H9 (cell line): ENCODE data around the gene FAM222B. TPM values are rescaled to one million over a fixed set of nuclear protein-coding genes. Genes with fewer than 3 reads are reported as not detected.
A peak's percentile ranks its signal among the peaks of the same experiment; 100 is the strongest.

Experiments used
- DNase-seq: peaks from one replicate; pipeline ENCODE4 v3.0.0-alpha.2; 2017
- H2AFZ ChIP-seq: one replicate; pipeline ENCODE4 v1.6.1; 2013; ENCODE audit warnings: mild to moderate bottlenecking, low read length, control low read depth, moderate library complexity
- H2AK5ac ChIP-seq: 2 replicates; pipeline ENCODE4 v1.6.1; 2013; ENCODE audit warnings: low read length, control low read depth, mixed read lengths; ENCODE audit not compliant: insufficient read length
- H2BK120ac ChIP-seq: one replicate; pipeline ENCODE4 v1.6.1; 2013; ENCODE audit warnings: low read depth, mild to moderate bottlenecking, low read length, control low read depth, inconsistent platforms; ENCODE audit not compliant: poor library complexity, severe bottlenecking
- H2BK12ac ChIP-seq: 2 replicates; pipeline ENCODE4 v1.6.1; 2013; ENCODE audit warnings: low read length, control low read depth, mixed read lengths, low read depth; ENCODE audit not compliant: insufficient read length
- H2BK15ac ChIP-seq: 2 replicates; pipeline ENCODE4 v1.6.1; 2013; ENCODE audit warnings: low read depth, low read length, control low read depth
- H2BK20ac ChIP-seq: one replicate; pipeline ENCODE4 v1.6.1; 2013; ENCODE audit warnings: low read depth, mild to moderate bottlenecking, low read length, control low read depth, inconsistent platforms; ENCODE audit not compliant: poor library complexity, severe bottlenecking
- H2BK5ac ChIP-seq: 2 replicates; pipeline ENCODE4 v1.6.1; 2013; ENCODE audit warnings: low read length, control low read depth, mixed read lengths; ENCODE audit not compliant: insufficient read length
- H3K14ac ChIP-seq: 2 replicates; pipeline ENCODE4 v1.6.1; 2013; ENCODE audit warnings: low read length, control low read depth; ENCODE audit not compliant: insufficient read depth
- H3K18ac ChIP-seq: 2 replicates; pipeline ENCODE4 v1.6.1; 2013; ENCODE audit warnings: low read depth, mild to moderate bottlenecking, mixed read lengths, low read length, control low read depth; ENCODE audit not compliant: insufficient read length
- H3K23ac ChIP-seq: 2 replicates; pipeline ENCODE4 v1.6.1; 2013; ENCODE audit warnings: low read length, control low read depth, mixed read lengths, low read depth; ENCODE audit not compliant: insufficient read length
- H3K23me2 ChIP-seq: 2 replicates; pipeline ENCODE4 v1.6.1; 2013; ENCODE audit warnings: low read depth, mild to moderate bottlenecking, mixed read lengths, low read length, control low read depth; ENCODE audit not compliant: insufficient read length, poor library complexity, severe bottlenecking
- H3K27ac ChIP-seq: 2 replicates; pipeline ENCODE4 v1.5.1; 2013; ENCODE audit warnings: low read length, control low read depth, mixed read lengths, low read depth; ENCODE audit not compliant: insufficient read length
- H3K27me3 ChIP-seq: 2 replicates; pipeline ENCODE4 v1.6.1; 2013; ENCODE audit warnings: low read length, control low read depth, inconsistent platforms; ENCODE audit not compliant: insufficient read depth
- H3K4ac ChIP-seq: 2 replicates; pipeline ENCODE4 v1.6.1; 2013; ENCODE audit warnings: low read depth, mild to moderate bottlenecking, control low read depth, inconsistent platforms, low read length, moderate library complexity
- H3K4me1 ChIP-seq: 2 replicates; pipeline ENCODE4 v1.6.1; 2013; ENCODE audit warnings: low read length, control low read depth, inconsistent platforms; ENCODE audit not compliant: insufficient read depth
- H3K4me2 ChIP-seq: 2 replicates; pipeline ENCODE4 v1.6.1; 2013; ENCODE audit warnings: low read length, control low read depth, mixed read lengths; ENCODE audit not compliant: insufficient read length, insufficient read depth
- H3K56ac ChIP-seq: 2 replicates; pipeline ENCODE4 v1.6.1; 2013; ENCODE audit warnings: low read depth, mild to moderate bottlenecking, mixed read lengths, low read length, control low read depth; ENCODE audit not compliant: insufficient read length
- H3K79me1 ChIP-seq: 2 replicates; pipeline ENCODE4 v1.6.1; 2013; ENCODE audit warnings: low read depth, mild to moderate bottlenecking, moderate library complexity, low read length, control low read depth, inconsistent platforms; ENCODE audit not compliant: insufficient read depth, poor library complexity, severe bottlenecking
- H3K79me2 ChIP-seq: 2 replicates; pipeline ENCODE4 v1.6.1; 2013; ENCODE audit warnings: low read length, control low read depth, inconsistent platforms; ENCODE audit not compliant: insufficient read depth
- H3K9ac ChIP-seq: 2 replicates; pipeline ENCODE4 v1.6.1; 2013; ENCODE audit warnings: low read length, control low read depth, mixed read lengths; ENCODE audit not compliant: insufficient read length; ENCODE audit errors: extremely low read depth
- H3K9me3 ChIP-seq: one replicate; pipeline ENCODE4 v1.6.1; 2013; ENCODE audit warnings: low read depth, low read length, inconsistent platforms; ENCODE audit not compliant: control insufficient read depth
- H3T11ph ChIP-seq: one replicate; pipeline ENCODE4 v1.6.1; 2013; ENCODE audit warnings: mild to moderate bottlenecking, low read length, control low read depth, inconsistent platforms
- H4K20me1 ChIP-seq: one replicate; pipeline ENCODE4 v1.6.1; 2013; ENCODE audit not compliant: control insufficient read depth, insufficient read length, insufficient read depth
- H4K5ac ChIP-seq: 2 replicates; pipeline ENCODE4 v1.6.1; 2013; ENCODE audit warnings: low read depth, mild to moderate bottlenecking, mixed read lengths, low read length, control low read depth; ENCODE audit not compliant: insufficient read length
- H4K8ac ChIP-seq: replicated peaks from 2 replicates; pipeline ENCODE4 v1.6.1; 2013; ENCODE audit warnings: low read length, control low read depth, mixed read lengths, low read depth; ENCODE audit not compliant: insufficient read length
- H4K91ac ChIP-seq: 2 replicates; pipeline ENCODE4 v1.6.1; 2013; ENCODE audit warnings: low read depth, mild to moderate bottlenecking, moderate library complexity, mixed read lengths, low read length, control low read depth; ENCODE audit not compliant: insufficient read length
- H3K27ac Mint-ChIP-seq, 3 experiments: 2 replicates in 2 of 3; 3 replicates in 1 of 3; pipeline ENCODE4 v1.8.0; 2020 to 2021; ENCODE audit warnings: mixed read lengths in 3 of 3, mild to moderate bottlenecking in 1 of 3, moderate library complexity in 1 of 3
- H3K27me3 Mint-ChIP-seq: 2 replicates; pipeline ENCODE4 v1.8.0; 2021; ENCODE audit warnings: low read depth, mild to moderate bottlenecking, moderate library complexity, mixed read lengths
- H3K36me3 Mint-ChIP-seq, 3 experiments: 2 replicates in 2 of 3; 3 replicates in 1 of 3; pipeline ENCODE4 v1.8.0; 2020 to 2021; ENCODE audit warnings: low read depth in 3 of 3, mixed read lengths in 3 of 3; ENCODE audit not compliant: insufficient read depth in 1 of 3
- H3K4me1 Mint-ChIP-seq, 2 experiments: 2 replicates each; pipeline ENCODE4 v1.8.0; 2020; ENCODE audit warnings: mixed read lengths in 2 of 2
- H3K4me3 Mint-ChIP-seq, 2 experiments: 2 replicates in 1 of 2; 3 replicates in 1 of 2; pipeline ENCODE4 v1.8.0; 2020 to 2021; ENCODE audit warnings: mild to moderate bottlenecking in 2 of 2, mixed read lengths in 2 of 2, moderate library complexity in 1 of 2
- H3K9me3 Mint-ChIP-seq, 2 experiments: 2 replicates in 1 of 2; 3 replicates in 1 of 2; pipeline ENCODE4 v1.8.0; 2020; ENCODE audit warnings: mild to moderate bottlenecking in 2 of 2, mixed read lengths in 2 of 2, moderate library complexity in 1 of 2
- CTCF ChIP-seq: fragments of 200-600 bp; sonication (generic); conservative IDR thresholded peaks from 3 replicates; pipeline ENCODE4 v1.8.0; 2021; ENCODE audit warnings: antibody characterized with exemption, mild to moderate bottlenecking
- WGBS: extraction: QIAGEN DNeasy Blood & Tissue Kit; methylation state at CpG from one replicate; pipeline ENCODE4 v1.1.7; 2013; ENCODE audit warnings: missing lambda C conversion rate, low lambda C conversion rate, mixed read lengths; ENCODE audit not compliant: insufficient read length; ENCODE audit errors: extremely low coverage; 5-methylcytosine and 5-hydroxymethylcytosine counted together
- total RNA-seq: library from RNA; stranded (reverse); gene quantifications from 2 replicates; pipeline ENCODE4 v1.2.1, GENCODE V29; 2021

Gene FAM222B
- total RNA-seq, 1 experiment from 2014 or later, result 76.1 TPM

- Mint-ChIP-seq H3K4me1 (peaks cover 27 to 38% of the 10 kb centered on the region in 2 experiments), H3K36me3 (peaks cover 23 to 38% (median 25%) of the 10 kb centered on the region in 3 experiments; a peak in 6 of 7 replicates), H3K9me3 (no peaks in the 10 kb centered on the region), H3K27me3 (no peaks in the 10 kb centered on the region), H3K4me3 (peak overlapping the region in 1 of 2 experiments; percentile 26; a peak in 3 of 5 replicates), H3K27ac (no peak overlapping the region; a peak in 1 of 7 replicates)
- H3K56ac ChIP-seq, result no peak overlapping the region
- no peak overlapping the region for H3K23ac ChIP-seq
- peaks cover 4% of the 10 kb centered on the region for H3K79me1 ChIP-seq
- peaks cover 10% of the 10 kb centered on the region; the same call in 1 of the 2 replicates for H3K79me2 ChIP-seq
- H3K27ac ChIP-seq, result no peak overlapping the region
- peak; percentile 30 for DNase-seq
- no peaks in the 10 kb centered on the region for H3K27me3 ChIP-seq
- no peak overlapping the region for H2BK5ac ChIP-seq
- H3K4ac ChIP-seq, result no peak overlapping the region
- no peak overlapping the region for H4K91ac ChIP-seq
- H3K23me2 ChIP-seq, result peaks cover 35% of the 10 kb centered on the region
- no peak overlapping the region for H2BK12ac ChIP-seq
- no peak overlapping the region for H3K4me2 ChIP-seq
- H2AK5ac ChIP-seq, result no peak overlapping the region
- H2BK20ac ChIP-seq, result no peak overlapping the region
- H3K18ac ChIP-seq, result no peak overlapping the region
- no peak overlapping the region for H4K5ac ChIP-seq
- H3K14ac ChIP-seq, result no peak overlapping the region
- no peaks in the 10 kb centered on the region for H3K9me3 ChIP-seq
- peaks cover 3% of the 10 kb centered on the region; the same call in 1 of the 2 replicates for H3K4me1 ChIP-seq
- no peak overlapping the region for H2AFZ ChIP-seq
- H2BK15ac ChIP-seq, result no peak overlapping the region
- no peak overlapping the region for H3T11ph ChIP-seq
- TF ChIP-seq CTCF, result no peak; the same call in 2 of the 3 replicates
- no CpG with 5 or more reads among the region's 3 CpGs for WGBS
- H4K8ac ChIP-seq, result no peak overlapping the region
- no peak overlapping the region for H2BK120ac ChIP-seq
- no peak overlapping the region for H3K9ac ChIP-seq
- no peaks in the 10 kb centered on the region for H4K20me1 ChIP-seq
Measured at GRCh38 chr17:28714281-28714680, 128.3 kb downstream of the FAM222B start.
